HG03565 (cell line): ENCODE data around the gene EEF1A2.
"Not testable (repeated sequence)": the region's sequence is repeated elsewhere in the genome, so short reads cannot be mapped to it uniquely, and the experiment has no call there.

Experiments used
- ATAC-seq: cut with Tn5 transposase; IDR thresholded peaks from one replicate; pipeline ENCODE4 v1.9.1; 2021; ENCODE audit warnings: mild to moderate bottlenecking, moderate library complexity; ENCODE audit not compliant: unreplicated experiment

Gene EEF1A2

DNA sequence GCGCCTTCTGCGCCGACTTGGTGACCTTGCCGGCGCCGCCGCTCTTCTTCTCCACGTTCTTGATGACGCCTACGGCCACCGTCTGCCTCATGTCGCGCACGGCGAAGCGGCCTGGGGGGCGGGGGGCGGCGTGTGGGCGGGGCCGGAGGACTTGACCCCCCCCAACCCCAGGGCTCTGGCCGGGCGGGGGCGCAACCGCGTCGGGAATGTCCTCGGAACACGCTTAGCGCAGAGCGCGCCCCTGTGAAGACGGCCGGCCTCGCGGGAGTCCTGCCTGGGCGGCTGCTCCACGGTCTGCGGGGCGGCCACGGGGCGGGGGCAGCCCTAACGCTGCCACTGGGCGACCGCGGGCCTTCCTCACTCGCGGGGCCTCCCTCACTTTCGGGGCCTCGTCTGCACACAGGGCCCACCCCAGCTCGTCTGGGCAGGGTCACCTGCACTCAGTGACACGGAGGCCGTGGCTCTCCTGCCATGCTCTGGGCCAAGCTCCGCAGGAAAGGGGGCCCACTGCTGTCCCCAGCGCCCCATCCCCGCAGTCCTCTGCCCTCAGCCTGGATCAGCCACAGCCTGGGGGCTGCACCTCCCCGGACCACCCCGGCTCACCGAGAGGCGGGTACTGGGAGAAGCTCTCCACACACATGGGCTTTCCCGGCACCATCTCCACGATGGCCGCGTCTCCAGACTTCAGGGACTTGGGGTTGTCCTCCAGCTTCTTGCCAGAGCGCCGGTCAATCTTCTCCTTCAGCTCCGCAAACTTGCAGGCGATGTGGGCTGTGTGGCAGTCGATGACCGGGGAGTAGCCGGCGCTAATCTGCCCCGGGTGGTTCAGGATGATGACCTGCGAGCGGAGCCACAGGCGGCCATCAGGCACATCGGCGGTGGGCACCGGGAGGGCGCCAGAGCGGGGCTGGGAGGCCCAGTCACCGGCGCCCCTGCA lies 10.3 kb downstream of the EEF1A2 start:
- ATAC-seq: no peak

DNA sequence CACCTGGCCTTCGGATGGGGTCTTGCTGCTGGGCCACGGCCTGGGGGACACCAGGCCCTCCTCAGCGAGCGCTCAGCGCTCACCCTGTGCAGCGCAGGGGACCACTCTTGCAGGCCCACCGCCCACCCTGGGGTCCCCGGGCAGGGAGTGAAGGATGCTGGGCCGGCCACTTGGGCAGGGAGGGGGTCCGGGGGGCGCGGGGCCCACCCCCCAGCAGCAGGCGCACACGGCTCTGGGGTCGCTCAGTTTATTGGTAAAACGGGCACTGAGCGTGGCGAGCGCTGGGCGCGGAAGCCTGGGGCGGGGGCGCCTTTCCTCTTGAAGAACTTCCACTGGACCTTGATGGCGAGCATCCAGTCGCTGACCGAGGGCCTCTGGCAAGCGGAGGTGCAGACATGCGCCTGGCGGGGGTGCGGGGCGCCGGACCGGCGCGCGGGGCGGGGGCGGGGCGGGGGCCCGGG lies 11.1 kb downstream of the EEF1A2 start:
- no peak for ATAC-seq

DNA sequence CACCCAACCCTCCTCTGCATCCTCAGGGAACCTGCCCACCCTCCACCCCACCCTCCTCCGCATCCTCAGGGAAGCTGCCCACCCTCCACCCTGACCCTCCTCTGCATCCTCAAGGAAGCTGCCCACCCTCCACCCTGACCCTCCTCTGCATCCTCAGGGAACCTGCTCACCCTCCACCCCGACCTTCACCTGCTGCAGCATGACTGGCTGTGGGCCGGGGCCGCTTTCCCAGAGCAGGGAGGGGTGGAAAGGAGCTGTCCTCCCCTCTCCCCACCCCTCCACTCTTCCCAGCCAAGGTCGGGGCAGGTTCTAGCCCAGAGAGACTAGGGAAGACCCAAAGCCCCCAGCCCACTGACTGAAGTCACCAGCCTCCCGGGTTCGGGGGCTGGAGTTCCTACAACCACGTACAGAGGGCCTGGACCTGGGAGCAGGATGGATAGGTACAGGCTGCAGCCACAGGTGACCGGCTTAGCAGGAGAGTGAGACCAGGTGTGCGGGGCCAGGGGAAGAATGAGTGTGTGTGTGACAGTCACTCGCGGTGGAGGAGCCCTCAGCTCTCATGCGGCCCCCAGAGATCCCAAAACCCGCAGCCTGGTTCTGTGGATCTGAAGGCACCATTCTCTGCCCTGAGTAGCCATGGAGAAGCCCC lies 11.6 kb downstream of the EEF1A2 start:
- ATAC-seq: no peak

DNA sequence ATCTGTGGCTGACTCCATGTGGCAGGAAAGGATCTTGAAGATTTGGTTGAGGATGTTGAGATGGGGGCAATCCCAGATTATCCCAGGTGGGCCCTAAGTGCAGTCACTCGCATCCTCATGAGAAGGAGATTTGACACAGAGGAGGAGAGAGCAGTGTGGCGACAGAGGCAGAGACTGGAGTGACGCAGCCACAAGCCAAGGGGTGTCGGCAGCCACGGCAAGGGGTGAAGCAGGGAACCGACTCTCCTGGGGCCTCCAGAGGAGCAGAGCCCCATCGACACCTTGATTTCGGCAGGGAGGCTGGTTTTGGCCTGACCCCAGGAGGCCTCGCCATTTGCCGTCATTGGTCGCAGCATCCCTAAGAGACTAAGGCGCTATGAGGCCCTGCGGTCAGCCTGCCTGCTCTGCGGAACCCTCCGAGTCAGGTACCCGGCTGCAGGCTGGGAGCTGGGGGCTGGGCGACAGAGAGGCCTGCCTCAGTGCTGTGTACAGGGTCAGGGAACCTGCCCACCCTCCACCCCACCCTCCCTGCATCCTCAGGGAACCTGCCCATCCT lies 12.5 kb downstream of the EEF1A2 start:
- ATAC-seq: no peak

DNA sequence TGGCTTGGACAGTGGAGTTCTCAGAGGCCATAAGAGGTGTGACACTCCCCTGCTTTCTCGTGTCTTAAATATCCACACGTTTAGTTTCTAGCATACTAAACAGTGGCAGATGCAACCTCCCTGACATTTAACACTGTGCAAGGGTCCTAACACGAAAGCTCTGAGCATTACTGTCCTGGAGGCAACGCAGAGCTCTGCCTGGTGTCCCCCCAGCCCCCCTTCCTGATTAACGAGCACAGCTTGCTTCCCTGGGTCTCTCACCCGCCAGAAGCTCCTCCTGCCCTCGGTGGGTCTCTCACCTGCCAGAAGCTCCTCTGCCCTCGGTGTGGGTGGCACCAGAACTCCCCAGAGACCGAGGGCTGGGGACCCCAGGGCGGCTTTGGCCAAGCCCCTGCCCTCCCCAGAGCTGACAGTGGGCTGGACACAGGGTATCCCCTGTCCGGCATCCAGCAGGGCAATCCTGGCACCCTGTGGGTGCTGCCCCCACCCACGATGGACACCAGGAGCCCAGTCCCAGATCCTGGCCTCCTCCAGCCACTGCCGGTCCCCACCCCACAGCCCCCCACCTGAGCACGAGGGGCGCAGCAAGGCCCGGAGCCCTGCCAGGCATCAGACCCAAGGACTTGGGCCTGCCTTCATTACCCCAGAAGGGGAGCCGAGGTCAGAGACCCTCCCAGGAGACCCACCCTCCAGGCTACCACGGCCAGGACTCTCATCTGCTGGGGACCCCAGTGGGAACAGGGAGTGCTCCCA lies 14.1 kb downstream of the EEF1A2 start:
- no peak for ATAC-seq

DNA sequence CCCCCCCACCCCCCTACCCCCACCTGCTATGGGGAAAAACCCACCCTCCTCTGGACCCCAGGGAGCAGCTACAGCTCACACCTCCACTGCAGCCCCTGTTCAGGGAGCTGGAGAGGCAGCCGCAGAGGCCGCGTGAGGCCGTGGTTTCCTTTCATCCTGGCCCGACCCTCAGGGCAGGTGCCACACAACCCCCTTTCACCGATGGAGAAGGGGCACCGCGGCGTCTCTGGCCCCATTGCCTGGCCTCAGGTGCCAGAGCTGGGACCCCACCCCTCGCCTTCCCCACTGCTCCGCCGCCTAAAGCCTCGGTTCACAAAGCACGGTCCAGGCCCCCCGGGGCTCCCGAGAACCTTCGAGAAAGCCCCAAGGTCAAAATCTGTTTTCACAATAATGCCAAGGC lies 14.6 kb downstream of the EEF1A2 start:
- ATAC-seq: no peak

DNA sequence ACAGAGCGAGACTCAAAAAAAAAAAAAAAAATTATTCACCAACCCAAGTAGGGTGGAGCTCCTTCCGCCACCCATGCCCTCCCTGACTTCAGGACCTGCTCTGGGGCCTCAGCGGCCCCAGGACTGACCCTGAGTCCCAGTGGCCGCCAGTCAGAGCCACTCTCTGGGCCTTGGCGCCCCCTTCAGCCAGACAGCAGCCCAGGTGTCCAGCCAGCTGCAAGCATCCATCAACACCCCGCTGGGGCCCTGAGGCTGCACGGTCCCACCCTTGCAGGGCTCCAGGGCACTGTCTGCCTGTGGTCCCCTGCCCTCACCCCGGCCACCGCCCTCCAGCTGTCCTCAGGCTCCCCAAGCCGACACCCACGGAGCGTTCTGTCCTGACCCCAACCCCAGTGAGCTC lies 15.0 kb downstream of the EEF1A2 start:
- ATAC-seq: no peak

DNA sequence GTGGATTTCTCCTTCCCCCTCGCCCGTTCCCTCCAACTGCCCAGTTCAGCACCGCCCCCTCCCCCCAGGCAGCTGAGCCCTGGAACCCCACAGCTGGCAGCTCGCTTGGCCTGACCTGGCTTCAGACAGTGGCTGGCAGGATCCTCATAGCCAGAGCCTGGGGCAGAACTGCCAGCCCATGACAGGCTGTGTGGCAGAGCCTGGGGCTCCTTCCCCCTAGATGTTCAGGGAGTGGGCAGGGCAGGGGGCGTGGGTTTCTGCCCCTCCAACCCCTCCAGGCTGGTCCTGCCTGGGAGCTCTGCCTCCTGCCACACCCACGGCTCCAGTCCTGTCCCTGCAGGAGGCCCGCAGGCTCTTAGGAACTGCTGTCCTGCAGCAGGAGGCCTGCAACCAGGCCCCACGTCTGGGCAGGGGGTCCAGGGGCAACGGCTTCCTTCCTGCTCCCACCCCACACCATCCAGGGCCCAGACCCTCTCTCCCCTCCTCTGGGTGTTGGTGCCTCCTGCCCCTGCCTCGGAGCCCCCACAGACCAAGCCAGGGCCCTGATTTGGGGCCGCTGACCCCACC lies 16.8 kb downstream of the EEF1A2 start:
- no peak for ATAC-seq

DNA sequence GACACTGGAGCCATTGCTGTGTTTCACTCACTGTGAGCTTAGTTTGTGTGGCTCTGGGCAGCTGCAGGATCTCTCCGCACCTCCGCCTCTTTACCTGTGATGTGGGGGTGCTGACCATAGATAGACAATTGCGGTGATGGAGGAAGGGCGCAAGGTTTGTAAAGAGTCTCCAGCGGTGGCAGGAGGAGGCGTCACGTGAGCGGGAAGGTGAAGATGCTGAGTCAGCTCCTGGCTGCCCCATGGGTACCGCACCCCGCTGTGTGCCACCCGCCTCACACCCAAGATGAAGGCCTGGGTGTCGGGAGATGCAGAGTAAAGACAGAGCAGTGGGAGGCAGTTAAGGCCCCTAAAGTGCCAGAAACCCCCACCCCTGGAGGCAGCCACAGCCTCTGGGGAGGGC lies 17.4 kb downstream of the EEF1A2 start:
- ATAC-seq: no peak

DNA sequence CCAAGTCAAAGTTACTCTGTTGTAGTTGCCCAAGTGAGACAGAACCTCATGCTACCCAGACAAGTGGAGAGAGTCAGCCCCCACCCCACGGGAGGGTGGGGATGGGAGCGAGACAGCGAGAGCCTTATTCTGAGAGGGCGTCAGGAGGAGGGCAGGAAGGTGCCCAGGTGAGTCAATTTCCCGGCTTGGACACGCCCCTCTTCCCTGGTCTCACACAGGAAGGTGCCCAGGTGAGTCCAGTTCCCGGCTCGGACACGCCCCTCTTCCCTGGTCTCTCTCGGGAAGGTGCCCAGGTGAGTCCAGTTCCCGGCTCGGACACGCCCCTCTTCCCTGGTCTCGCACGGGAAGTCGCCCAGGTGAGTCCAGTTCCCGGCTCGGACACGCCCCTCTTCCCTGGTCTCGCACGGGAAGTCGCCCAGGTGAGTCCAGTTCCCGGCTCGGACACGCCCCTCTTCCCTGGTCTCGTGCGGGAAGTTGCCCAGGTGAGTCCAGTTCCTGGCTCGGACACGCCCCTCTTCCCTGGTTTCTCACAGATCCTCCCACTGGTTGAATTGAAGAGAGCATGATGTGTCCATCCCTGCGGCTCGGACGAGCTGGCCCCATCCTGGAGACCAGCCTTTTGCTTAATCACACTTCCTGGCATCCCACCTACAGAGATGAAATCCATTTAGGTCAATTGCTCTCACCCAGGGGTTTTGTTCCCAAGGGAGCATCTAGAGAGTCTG lies 19.0 kb downstream of the EEF1A2 start:
- not testable (repeated sequence) for ATAC-seq

DNA sequence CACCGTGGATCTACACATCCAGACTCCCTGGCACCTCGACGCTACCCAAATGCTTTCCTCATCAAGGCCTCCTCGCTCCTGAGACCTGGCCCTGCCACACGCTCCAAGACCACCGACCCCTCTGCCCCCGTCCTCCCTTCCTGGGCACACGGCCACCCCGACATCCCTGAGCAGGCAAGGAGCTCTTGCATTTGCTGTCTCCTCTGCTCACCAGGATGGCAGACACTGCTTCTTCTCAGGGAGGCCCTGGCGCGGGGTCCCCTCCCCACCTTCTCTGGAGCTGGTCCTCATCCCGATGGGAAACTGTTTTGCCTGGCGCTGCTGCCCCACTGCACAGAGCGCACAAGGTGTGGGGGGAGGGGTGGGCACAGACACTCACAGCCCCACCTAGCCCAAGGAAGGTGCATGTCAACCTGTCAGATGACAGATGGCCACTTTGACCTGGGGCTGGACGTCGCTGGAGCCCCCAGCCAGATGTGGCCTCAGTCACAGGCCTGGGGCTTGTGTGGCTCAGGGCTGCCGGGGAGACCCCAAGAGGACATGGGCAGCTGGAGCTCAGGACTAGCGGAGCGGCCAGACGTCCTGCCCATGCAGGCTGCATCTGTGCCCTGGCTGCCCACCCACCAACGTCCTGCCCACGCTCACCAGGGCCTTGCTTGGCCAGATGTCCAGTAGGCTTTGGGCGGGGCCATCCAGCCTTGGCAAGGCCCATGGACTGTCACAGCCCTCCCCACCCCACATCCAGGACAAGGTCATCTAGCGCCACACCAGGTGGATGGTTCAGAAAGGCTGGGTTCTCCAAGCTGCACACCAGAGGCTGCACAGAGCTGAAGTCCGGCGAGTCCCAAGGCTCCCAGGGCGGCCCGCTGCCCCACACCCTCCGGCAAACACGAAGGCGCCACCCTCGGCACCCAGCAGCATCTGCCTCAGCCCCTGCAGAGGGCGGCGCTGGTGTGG lies 20.3 kb downstream of the EEF1A2 start:
- no peak for ATAC-seq

DNA sequence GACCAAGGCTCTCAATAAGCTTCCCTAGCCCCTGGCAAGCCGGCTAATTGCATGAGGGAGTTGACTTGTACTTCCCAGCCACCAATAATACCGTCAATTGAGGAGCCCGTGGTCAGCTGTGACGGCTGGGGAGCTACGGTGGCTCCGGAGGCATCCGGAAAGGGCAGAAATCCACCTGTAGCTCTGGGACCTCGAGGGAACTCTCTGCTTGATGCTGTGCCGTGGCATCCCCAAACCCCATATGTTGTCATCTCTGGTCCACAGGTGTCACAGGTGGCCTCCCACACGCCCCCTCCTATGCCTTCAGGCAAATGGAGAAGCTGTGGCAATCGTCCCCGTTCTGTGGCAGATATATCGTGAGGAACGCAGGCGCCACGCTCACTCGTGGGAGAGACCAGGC lies 20.9 kb downstream of the EEF1A2 start:
- no peak for ATAC-seq

DNA sequence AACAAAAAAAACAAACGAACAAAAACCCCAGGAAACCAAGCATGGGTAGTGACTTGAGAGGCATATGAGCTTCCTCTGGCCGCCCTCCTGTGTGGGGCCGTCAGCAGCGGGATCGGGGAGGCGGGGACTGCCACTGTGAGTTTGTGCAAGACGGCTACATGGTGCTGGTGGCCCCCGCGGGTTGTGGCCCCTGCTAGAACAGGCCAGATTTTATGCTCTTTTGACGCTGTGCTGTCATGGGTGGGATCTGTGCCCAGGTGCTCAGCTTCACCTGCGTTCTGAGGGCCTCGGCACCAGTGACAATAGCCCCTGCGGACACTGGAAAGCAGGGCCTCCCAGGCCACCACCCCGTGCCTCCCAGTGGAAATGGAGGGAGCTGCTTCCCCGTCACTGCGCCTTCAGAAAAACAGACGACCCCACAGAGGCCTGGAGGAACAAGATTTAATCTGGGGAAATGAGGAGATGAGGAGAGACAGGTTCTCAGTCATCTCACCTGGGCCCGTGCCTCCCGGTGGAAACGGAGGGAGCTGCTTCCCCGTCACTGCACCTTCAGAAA lies 21.7 kb downstream of the EEF1A2 start:
- no peak for ATAC-seq

DNA sequence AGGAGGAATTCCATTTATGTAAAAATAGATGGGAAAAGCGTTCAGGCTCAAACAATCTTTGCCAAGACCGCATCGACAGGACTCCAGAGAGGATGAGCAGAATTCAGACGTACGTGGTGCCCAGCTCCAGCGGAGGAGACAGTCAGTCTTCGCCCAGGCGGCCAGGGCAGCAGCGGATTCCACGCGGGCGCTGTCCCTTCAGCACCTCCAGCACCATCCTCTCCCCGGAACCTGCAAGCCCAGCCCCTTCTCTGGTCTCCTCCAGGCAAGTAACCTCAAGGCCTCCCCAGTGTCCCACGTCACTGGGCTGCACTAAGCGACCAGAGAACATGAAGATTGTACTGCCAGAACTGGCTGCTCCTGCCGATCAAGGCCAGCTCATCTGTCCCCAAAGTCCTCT lies 23.7 kb downstream of the EEF1A2 start:
- ATAC-seq: no peak

DNA sequence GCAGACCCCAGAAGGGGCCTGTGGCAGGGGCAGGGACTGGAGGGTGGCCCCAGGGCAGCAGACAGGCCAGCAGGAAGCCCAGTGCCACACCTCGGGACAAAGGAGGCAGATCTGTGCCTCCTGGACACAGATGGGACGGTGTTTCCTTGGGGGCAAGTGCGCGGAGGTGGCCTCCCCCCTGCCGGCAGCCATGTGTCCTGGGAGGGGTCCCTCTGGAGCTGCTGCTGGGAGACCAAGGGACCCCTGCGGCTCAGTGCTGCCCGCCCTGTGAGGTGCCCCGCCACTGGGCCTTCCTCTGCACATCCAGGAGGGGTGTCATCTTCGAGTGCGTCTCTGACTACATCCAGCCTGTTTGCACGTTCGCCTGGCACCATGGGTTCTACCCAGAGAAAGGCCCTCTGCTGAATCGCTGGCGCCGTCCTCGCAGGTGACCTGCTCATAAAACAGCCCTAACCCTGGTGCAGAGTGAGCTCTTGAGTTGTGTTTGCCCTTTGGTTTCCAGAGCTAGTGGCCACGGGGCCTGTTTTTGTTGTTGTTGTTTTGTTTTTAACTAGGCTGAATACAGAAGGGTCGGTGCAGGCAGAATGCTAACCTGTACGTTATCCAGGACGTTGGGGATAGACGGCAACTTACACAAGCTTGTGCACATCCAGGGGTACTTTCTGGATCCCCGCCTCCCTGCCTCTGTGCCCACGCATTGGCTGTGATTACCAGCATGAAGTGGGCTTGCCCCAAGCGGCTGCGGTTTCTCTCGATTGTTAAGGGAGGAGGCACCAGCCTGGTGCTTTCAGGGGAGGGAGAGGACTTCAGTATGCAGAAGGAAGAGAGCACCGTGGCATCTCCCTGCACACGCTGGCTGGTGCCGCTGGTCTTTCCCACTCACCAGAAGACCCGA lies 25.1 kb downstream of the EEF1A2 start:
- no peak for ATAC-seq

DNA sequence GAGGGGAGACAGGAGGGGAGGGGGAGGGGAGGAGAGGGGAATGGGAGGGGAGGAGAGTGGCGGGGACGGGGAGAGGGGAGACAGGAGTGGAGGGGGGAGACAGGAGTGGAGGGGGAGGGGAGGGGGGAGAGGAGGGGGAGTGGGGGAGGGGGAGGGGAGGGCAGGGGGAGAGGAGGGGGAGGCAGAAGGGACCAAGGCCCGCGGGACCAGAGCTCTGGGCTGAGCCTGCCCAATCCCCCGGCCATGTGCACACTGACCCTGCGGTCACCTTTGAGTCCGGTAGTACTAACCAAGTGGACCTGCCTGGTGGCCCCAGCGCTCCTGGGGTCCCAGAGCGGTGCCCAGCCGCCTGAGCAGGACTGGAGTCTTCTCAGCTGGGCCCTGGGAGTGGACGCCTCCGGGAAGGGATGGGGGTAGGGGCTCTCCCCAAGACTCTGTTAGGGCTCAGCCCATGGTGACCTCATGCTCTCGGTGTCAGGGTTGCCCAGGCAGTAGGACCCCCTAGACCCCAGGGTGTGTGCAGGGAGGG lies 26.0 kb downstream of the EEF1A2 start:
- no peak for ATAC-seq

DNA sequence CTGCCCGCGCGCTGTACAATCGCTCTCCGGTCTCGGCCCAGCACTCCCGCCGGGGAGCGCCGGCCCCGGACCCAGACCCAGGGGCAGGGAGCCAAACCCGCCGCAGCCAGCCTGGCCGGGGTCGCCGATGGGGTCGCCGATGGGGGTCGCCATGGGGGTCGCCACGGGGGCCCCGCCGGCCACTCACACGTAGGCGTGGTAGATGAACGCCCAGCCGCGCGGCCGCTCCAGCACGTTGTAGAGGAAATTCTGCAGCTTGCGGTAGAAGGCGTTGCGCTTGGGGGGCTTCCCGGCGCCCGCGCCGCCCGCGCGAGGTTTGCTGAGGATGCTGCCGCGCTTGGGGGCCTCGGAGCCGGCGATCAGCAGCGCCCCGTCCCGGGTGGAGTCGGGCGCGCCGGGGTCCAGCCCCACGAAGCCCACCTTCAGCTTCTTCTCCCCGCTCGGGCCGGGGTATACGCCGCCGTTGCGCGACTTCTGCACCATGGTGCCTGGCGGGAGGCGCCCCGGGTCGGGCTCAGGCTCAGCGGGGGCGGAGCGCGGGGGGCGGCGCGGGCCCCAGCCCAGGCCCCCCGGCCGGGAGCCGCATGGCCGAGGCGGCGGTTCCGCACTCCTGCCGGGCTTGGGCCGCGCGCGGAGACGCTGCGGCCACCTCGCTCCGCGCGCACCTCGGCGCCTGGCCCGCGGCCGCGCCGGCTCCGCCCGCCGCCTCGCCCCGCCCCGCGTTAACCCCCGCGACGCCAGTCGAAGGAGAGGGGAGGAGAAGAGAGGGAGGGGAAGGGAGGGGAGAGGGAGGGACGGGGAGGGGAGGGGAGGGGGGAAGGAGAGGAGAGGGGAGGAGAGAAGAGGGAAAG lies 26.7 kb downstream of the EEF1A2 start, which contains the start of gene KCNQ2:
KCNQ2 (minus strand) TSS at position 675 of the 851 bp plus-strand sequence; CDS start at position 483, 192 bp downstream.
- no peak for ATAC-seq
